ENCODE measurements around the gene CFAP20DC.

Gene CFAP20DC

DNA sequence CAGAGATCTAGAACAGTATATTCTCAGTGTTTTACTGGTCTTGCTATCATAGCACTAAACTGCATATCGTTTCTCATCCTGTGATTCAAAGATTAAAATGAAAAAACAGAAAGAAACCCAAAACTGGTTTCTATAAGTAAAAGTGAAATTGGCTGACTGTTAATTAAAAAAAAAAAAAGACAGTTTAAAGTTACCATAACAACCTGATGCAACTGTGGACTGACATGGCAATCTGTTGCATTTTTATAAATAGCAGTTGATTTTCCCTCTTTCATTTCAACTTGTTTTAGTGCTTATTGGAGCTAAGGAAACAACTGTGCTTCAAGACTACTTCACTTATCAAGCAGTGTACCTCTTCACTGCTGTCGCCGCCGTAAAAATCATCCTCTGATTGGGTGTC lies 186.6 kb downstream of the CFAP20DC start:
- TF ChIP-seq EZH2phosphoT487 (IDR thresholded peaks at IDR 0.05; ENCODE audit: low read length): no peak
- TF ChIP-seq, protein P1, sequence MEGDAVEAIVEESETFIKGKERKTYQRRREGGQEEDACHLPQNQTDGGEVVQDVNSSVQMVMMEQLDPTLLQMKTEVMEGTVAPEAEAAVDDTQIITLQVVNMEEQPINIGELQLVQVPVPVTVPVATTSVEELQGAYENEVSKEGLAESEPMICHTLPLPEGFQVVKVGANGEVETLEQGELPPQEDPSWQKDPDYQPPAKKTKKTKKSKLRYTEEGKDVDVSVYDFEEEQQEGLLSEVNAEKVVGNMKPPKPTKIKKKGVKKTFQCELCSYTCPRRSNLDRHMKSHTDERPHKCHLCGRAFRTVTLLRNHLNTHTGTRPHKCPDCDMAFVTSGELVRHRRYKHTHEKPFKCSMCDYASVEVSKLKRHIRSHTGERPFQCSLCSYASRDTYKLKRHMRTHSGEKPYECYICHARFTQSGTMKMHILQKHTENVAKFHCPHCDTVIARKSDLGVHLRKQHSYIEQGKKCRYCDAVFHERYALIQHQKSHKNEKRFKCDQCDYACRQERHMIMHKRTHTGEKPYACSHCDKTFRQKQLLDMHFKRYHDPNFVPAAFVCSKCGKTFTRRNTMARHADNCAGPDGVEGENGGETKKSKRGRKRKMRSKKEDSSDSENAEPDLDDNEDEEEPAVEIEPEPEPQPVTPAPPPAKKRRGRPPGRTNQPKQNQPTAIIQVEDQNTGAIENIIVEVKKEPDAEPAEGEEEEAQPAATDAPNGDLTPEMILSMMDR (IDR thresholded peaks at IDR 0.05; ENCODE audit: low read length): no peak
- no peak for TF ChIP-seq EZH2 (optimal IDR thresholded peaks at IDR 0.05; ENCODE audit: low read depth, low read length)
- DNase-seq: no peak
- Histone ChIP-seq H3K36me3 (replicated peaks; ENCODE audit: insufficient read depth, low read length) (no peaks in the 10 kb centered on the region), H3K4me3 (ENCODE audit: low read length) (no peak overlapping the region), H3K9me2 (replicated peaks; ENCODE audit: insufficient read depth, low read length) (no peaks in the 10 kb centered on the region), H3K9ac (ENCODE audit: low read length) (no peak overlapping the region), H3K4me2 (ENCODE audit: low read depth, low read length) (no peak overlapping the region), H3K27me3 (replicated peaks; ENCODE audit: insufficient read depth, low read length) (no peaks in the 10 kb centered on the region), H3K9me3 (replicated peaks; ENCODE audit: insufficient read depth, low read length) (no peaks in the 10 kb centered on the region), H3F3A (ENCODE audit: insufficient read depth, low read length) (no peaks in the 10 kb centered on the region), H2AFZ (ENCODE audit: low read length) (no peak overlapping the region), H3K4me1 (ENCODE audit: low read length) (no peaks in the 10 kb centered on the region), H4K20me1 (ENCODE audit: insufficient read depth, low read length) (no peaks in the 10 kb centered on the region), H3K79me2 (ENCODE audit: low read length) (no peaks in the 10 kb centered on the region), H3K27ac (ENCODE audit: low read length) (no peak overlapping the region)

DNA sequence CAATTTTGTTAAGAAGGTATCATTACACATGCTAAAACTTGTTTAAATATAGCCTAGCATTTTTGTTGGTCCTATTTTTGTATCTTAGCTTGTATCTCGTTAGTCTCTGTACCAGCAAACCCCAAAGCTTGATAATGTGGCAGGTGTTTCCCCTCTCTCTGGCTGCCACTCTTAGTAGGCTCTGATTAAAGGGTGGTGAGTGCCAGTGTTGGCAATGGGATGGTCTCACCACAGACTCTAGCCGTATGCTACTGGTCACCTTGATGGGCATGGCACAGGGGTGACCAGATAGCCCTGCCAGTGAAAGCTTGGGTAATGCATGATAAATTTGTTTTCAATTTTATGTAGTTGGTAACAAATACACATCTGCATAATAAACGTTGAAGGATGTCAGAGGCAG lies 188.3 kb downstream of the CFAP20DC start:
- Histone ChIP-seq H3K4me2 (ENCODE audit: low read depth, low read length) (no peak overlapping the region), H3K27ac (ENCODE audit: low read length) (no peak overlapping the region), H3K36me3 (replicated peaks; ENCODE audit: insufficient read depth, low read length) (no peaks in the 10 kb centered on the region), H4K20me1 (ENCODE audit: insufficient read depth, low read length) (no peaks in the 10 kb centered on the region), H3F3A (ENCODE audit: insufficient read depth, low read length) (no peaks in the 10 kb centered on the region), H3K4me3 (ENCODE audit: low read length) (no peak overlapping the region), H3K9me2 (replicated peaks; ENCODE audit: insufficient read depth, low read length) (no peaks in the 10 kb centered on the region), H3K79me2 (ENCODE audit: low read length) (no peaks in the 10 kb centered on the region), H3K4me1 (ENCODE audit: low read length) (no peaks in the 10 kb centered on the region), H2AFZ (ENCODE audit: low read length) (no peak overlapping the region), H3K27me3 (replicated peaks; ENCODE audit: insufficient read depth, low read length) (no peaks in the 10 kb centered on the region), H3K9me3 (replicated peaks; ENCODE audit: insufficient read depth, low read length) (no peaks in the 10 kb centered on the region), H3K9ac (ENCODE audit: low read length) (no peak overlapping the region)
- TF ChIP-seq EZH2phosphoT487 (IDR thresholded peaks at IDR 0.05; ENCODE audit: low read length): no peak
- TF ChIP-seq, protein P1 (IDR thresholded peaks at IDR 0.05; ENCODE audit: low read length): no peak
- TF ChIP-seq EZH2 (optimal IDR thresholded peaks at IDR 0.05; ENCODE audit: low read depth, low read length): no peak
- no peak for DNase-seq

DNA sequence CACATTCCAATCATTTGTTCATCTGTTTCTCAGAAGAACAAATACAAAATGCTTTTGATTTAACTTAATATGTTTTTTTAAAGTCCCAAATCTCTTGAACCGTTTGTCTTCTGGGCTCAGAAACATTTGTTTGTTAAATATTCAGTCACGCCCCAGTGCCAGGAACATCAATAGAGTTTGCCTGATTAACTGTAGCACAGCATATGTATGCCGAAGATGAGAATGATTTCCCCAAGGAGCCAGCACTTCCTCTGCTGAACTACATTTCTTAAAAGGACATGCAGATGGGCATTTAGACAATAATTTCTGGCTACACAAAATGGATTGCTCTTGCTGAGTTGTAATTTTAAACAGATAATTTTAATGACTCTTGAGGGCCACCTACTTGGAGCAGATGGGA lies 191.7 kb downstream of the CFAP20DC start:
- Histone ChIP-seq H3F3A (ENCODE audit: insufficient read depth, low read length) (no peaks in the 10 kb centered on the region), H4K20me1 (ENCODE audit: insufficient read depth, low read length) (no peaks in the 10 kb centered on the region), H3K36me3 (replicated peaks; ENCODE audit: insufficient read depth, low read length) (no peaks in the 10 kb centered on the region), H3K9me2 (replicated peaks; ENCODE audit: insufficient read depth, low read length) (no peaks in the 10 kb centered on the region), H3K9ac (ENCODE audit: low read length) (no peak overlapping the region), H2AFZ (ENCODE audit: low read length) (no peak overlapping the region), H3K4me2 (ENCODE audit: low read depth, low read length) (no peak overlapping the region), H3K27ac (ENCODE audit: low read length) (no peak overlapping the region), H3K79me2 (ENCODE audit: low read length) (no peaks in the 10 kb centered on the region), H3K4me1 (ENCODE audit: low read length) (no peaks in the 10 kb centered on the region), H3K4me3 (ENCODE audit: low read length) (no peak overlapping the region), H3K9me3 (replicated peaks; ENCODE audit: insufficient read depth, low read length) (no peaks in the 10 kb centered on the region), H3K27me3 (replicated peaks; ENCODE audit: insufficient read depth, low read length) (no peaks in the 10 kb centered on the region)
- no peak for DNase-seq
- TF ChIP-seq, protein P1 (IDR thresholded peaks at IDR 0.05; ENCODE audit: low read length): no peak
- no peak for TF ChIP-seq EZH2 (optimal IDR thresholded peaks at IDR 0.05; ENCODE audit: low read depth, low read length)
- no peak for TF ChIP-seq EZH2phosphoT487 (IDR thresholded peaks at IDR 0.05; ENCODE audit: low read length)
